Psoas muscle (tissue), 8 donors: Measurements from ENCODE around the gene NPB. TPM values are rescaled to one million over a fixed set of nuclear protein-coding genes. Genes with fewer than 3 reads are reported as not detected.

Experiments
- ATAC-seq, 4 donors: fragments of 200-7000 bp; cut with Tn5 transposase; one replicate each; pipeline ENCODE4 v1.9.1; 2020; ENCODE audit warnings: moderate library complexity in 3 of 4, mild to moderate bottlenecking in 2 of 4
- DNase-seq, 2 donors: peaks; one replicate each; pipeline ENCODE4 v3.0.0-alpha.2; 2020
- H3K27ac ChIP-seq: fragments of 200-600 bp; one replicate; pipeline ENCODE4 v1.8.0; 2022
- H3K27me3 ChIP-seq, 3 donors: fragments of 200-600 bp in 1 of 3; one replicate each; pipeline versions ENCODE4 v1.6.1 to v1.8.0; 2013 to 2022; ENCODE audit warnings: low read length in 2 of 3, mild to moderate bottlenecking in 2 of 3, moderate library complexity in 1 of 3; ENCODE audit not compliant: insufficient read depth in 3 of 3
- H3K36me3 ChIP-seq, 2 donors: fragments of 200-600 bp in 1 of 2; one replicate each; pipeline versions ENCODE4 v1.6.1 to v1.8.0; 2013 to 2022; ENCODE audit warnings: low read depth in 1 of 2, mild to moderate bottlenecking in 1 of 2, moderate library complexity in 1 of 2; ENCODE audit not compliant: insufficient read depth in 1 of 2
- H3K4me1 ChIP-seq: fragments of 200-600 bp; one replicate; pipeline ENCODE4 v1.8.0; 2022
- H3K4me3 ChIP-seq: fragments of 200-600 bp; one replicate; pipeline ENCODE4 v1.8.0; 2022; ENCODE audit warnings: mild to moderate bottlenecking
- H3K9me3 ChIP-seq: fragments of 200-600 bp; one replicate; pipeline ENCODE4 v1.8.0; 2022
- CTCF ChIP-seq: fragments of 200-600 bp; IDR thresholded peaks from one replicate; pipeline ENCODE4 v1.8.0; 2022; ENCODE audit warnings: antibody characterized with exemption
- WGBS, 3 donors: extraction: QIAGEN DNeasy Blood & Tissue Kit; methylation state at CpG; one replicate each; pipeline versions ENCODE4 v1.1.6 to v1.1.7; 2013; 5-methylcytosine and 5-hydroxymethylcytosine counted together
- intact Hi-C, 2 donors: fragments of 100-400 bp; cut with DNase I; formaldehyde crosslinking; loops; one replicate each; pipeline versions ENCODE4 v1.11.0 to v1.14.2; 2022
- polyA plus RNA-seq, 3 donors: library from polyadenylated mRNA; stranded (reverse); fragments of 200-250 nt; gene quantifications; one replicate each; pipeline ENCODE4 v1.2.3, GENCODE V29; 2013
- total RNA-seq, 4 donors: library from RNA; stranded (reverse); fragmentation: NEBNext Ultra II Directional in 2 of 4; extraction: Animal tissue kit (Norgen Biotek cat#: 25700) in 2 of 4; gene quantifications; one replicate each; pipeline versions ENCODE4 v1.2.1 to v1.2.4, GENCODE V29; 2021 to 2023
- donor health status: healthy with polysubstance abuse.
- donor health status: DM: no; HTN: no; CAD: no; lungs with moderate emphysema.
- donor health status: Bipolar disorder and iron deficiency.
- donor health status: healthy.
- donor health status: DM: yes; HTN: yes; CAD: no.
- donor health status: DM: no; HTN: no; CAD: no.
- donor health status: DM: no; HTN: no; CAD: no.
- donor health status: DM: yes; HTN: yes; CAD: no.

NPB gene
- total and polyA plus RNA-seq, 7 donors, result 0.42 to 2.9 (median 0.73) TPM

- 30 to 45% (median 32%) methylated on average over 53 to 56 of the region's 56 CpGs for WGBS, 3 donors
- peak overlapping the region; percentile 72 for H3K4me3 ChIP-seq
- ATAC-seq (peak; percentile 16 to 55 (median 40)), DNase-seq (no peak)
- TF ChIP-seq CTCF, result no peak
- H3K4me1 ChIP-seq, result peaks cover 27% of the 10 kb centered on the region
- peaks cover 0 to 3% of the 10 kb centered on the region in 2 donors for H3K36me3 ChIP-seq
- peak overlapping the region; percentile 99 for H3K27ac ChIP-seq
- no peaks in the 10 kb centered on the region for H3K27me3 ChIP-seq
- intact Hi-C loops, result no loop called here
- no peaks in the 10 kb centered on the region for H3K9me3 ChIP-seq
Measured at GRCh38 chr17:81940538-81941483, 38.8 kb downstream of the NPB start.

- peak overlapping the region; percentile 72 for H3K4me3 ChIP-seq
- intact Hi-C loops, result no loop called here
- peaks cover 25% of the 10 kb centered on the region for H3K4me1 ChIP-seq
- H3K9me3 ChIP-seq, result no peaks in the 10 kb centered on the region
- peak overlapping the region; percentile 99 for H3K27ac ChIP-seq
- DNase-seq (peak; percentile 74 to 92), ATAC-seq (peak; percentile 82 to 88 (median 85))
- no peaks in the 10 kb centered on the region for H3K27me3 ChIP-seq
- WGBS, 3 donors, result 13 to 20% (median 16%) methylated on average over 24 to 30 of the region's 30 CpGs
- peaks cover 0 to 3% of the 10 kb centered on the region in 2 donors for H3K36me3 ChIP-seq
- TF ChIP-seq CTCF, result no peak
Measured at GRCh38 chr17:81941484-81942166, 39.6 kb downstream of the NPB start.

- Histone ChIP-seq H3K4me3 (peak overlapping the region; percentile 72), H3K27ac (peak overlapping the region; percentile 99), H3K27me3 (no peaks in the 10 kb centered on the region), H3K4me1 (peaks cover 26% of the 10 kb centered on the region), H3K9me3 (no peaks in the 10 kb centered on the region), H3K36me3 (peaks cover 0 to 3% of the 10 kb centered on the region in 2 donors)
- TF ChIP-seq CTCF, result no peak
- 12 to 22% (median 17%) methylated on average over 9 to 12 of the region's 12 CpGs for WGBS, 3 donors
- intact Hi-C loops, result no loop called here
- peak in 1 of 2 donors; percentile 10 for DNase-seq
- ATAC-seq, result peak in 1 of 4 donors; percentile 2
Measured at GRCh38 chr17:81942167-81942553, 40.1 kb downstream of the NPB start.

GRCh38 chr17:81944858-81945257, 42.8 kb downstream of the NPB start:
- H3K4me3 ChIP-seq, result no peak overlapping the region
- DNase-seq (no peak), ATAC-seq (no peak)
- H3K9me3 ChIP-seq, result no peaks in the 10 kb centered on the region
- H3K27ac ChIP-seq, result peak overlapping the region; percentile 99
- WGBS, 3 donors, result 86 to 88% (median 88%) methylated on average over 9 of the region's 9 CpGs
- TF ChIP-seq CTCF, result no peak
- no peaks in the 10 kb centered on the region for H3K36me3 ChIP-seq
- no peaks in the 10 kb centered on the region for H3K27me3 ChIP-seq
- intact Hi-C loops, result no loop called here
- H3K4me1 ChIP-seq, result peaks cover 11% of the 10 kb centered on the region
